ENCODE results near the gene ROR2.

Gene ROR2

DNA sequence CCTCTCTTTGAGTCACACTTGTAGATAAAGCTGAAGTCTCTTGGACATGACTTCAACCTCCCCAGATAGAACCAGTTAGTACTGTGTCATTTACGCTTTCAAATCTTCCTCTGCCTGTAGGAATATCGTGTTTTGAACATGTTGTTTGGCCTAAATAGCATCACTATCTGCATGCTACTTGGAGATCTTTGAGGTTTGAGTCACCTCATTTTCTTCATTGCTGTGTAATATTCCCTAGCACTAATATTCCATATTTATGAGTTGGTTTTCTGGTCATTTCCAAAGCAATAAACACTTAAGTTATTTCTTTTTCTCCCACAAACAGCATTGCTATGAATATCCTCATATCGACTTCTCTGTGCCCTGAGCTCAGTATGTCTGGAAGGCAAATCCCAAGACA lies 100.3 kb downstream of the ROR2 start:
- DNase-seq: no peak
- TF ChIP-seq GATA1 (IDR thresholded peaks at IDR 0.05; ENCODE audit: low read depth, low read length) (no peak), POLR2A (IDR thresholded peaks at IDR 0.05; ENCODE audit: low read length) (no peak)

DNA sequence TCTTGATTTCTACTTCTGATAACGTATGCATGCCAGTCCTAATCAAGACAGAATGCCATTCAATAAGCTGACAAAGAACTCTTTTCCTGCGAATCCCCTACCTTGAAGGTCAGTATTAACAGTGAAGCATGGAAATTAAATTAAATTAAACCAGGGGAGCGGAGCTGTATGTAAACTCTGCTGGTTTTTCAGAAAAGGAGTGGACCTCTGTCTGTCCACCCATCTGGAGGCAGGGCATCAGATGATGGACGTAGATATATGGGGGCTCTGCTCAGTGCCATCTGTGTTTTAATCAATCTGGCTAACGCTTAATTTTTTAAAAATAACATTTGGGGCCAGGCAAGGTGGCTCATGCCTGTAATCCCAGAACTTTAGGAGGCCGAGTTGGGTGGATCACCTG lies 101.9 kb downstream of the ROR2 start:
- TF ChIP-seq GATA1 (IDR thresholded peaks at IDR 0.05; ENCODE audit: low read depth, low read length): no peak
- no peak for TF ChIP-seq POLR2A (IDR thresholded peaks at IDR 0.05; ENCODE audit: low read length)
- DNase-seq: no peak

DNA sequence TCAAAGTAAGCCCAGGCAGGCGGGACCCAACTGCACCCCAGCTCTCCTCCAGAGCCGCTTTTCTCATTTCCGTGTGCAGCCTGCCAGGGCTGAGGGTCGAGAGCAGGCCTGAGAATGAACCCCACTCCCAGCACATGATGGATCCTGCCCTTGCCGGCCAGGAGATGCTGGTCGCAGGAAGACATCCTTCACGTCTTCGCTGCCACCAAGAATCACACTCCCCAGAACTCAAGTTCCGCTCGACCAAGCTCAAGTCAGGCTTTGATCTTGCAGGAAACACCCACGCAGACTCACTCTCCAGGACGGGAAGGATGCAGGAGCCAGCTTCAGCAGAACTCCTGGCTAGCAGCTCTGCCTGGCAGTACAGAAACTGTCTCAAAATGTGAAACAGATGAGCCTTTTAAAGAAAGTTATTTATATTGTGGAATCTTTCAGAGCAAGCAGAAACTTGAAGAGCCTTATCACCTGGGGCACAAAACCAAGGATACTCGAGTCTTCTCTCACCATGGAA lies 102.4 kb downstream of the ROR2 start:
- no peak for DNase-seq
- no peak for TF ChIP-seq POLR2A (IDR thresholded peaks at IDR 0.05; ENCODE audit: low read length)
- TF ChIP-seq GATA1 (IDR thresholded peaks at IDR 0.05; ENCODE audit: low read depth, low read length): no peak

DNA sequence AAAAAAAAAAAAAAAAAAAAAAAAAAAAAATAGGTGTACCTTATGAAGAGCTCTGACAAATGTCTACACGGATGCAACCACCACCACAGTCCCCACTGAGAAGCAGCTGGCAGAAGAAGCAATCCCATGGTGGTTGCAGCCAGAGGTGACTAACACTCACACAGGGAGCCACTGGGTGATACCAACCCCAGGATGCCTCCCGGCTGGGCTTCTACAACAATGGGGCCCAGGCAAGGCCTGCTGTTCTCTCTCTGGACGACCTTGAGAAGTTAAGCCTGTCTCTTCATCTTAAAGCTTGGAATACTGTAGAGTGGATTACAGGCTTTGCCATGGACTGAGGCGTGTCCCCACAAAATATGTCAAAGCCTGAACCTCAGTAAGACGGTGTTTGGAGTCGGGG lies 104.1 kb downstream of the ROR2 start:
- TF ChIP-seq POLR2A (IDR thresholded peaks at IDR 0.05; ENCODE audit: low read length) (no peak), GATA1 (IDR thresholded peaks at IDR 0.05; ENCODE audit: low read depth, low read length) (no peak)
- no peak for DNase-seq

DNA sequence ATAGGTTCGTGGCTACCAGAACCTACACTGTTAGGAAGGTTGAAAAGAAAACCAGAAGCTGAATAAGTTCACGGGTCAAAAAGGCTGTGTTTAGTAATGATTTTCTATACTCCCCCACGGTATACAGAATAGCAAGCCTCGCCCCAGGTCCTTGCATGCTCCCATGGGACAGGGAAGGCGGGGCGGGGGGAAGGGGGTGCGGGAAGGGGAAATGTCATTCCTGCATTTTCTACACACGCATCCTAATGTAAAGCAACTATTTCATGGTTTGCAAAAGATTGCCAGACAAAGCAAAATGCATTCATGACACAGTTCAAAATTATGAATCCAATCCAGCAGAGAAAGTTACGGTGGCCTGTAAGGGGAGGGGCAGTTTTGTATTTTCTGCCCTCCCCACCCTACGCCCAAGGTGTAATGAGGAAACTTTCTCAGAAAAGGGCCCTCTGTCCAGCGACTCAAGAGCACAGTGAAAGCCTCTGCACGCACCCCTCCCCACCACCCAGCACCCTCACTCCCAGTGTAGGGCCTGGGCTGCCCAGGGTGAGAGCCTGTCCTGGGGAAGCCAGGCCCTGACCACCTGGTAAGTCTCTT lies 105.2 kb downstream of the ROR2 start:
- no peak for DNase-seq
- TF ChIP-seq GATA1 (IDR thresholded peaks at IDR 0.05; ENCODE audit: low read depth, low read length) (no peak), POLR2A (IDR thresholded peaks at IDR 0.05; ENCODE audit: low read length) (no peak)

DNA sequence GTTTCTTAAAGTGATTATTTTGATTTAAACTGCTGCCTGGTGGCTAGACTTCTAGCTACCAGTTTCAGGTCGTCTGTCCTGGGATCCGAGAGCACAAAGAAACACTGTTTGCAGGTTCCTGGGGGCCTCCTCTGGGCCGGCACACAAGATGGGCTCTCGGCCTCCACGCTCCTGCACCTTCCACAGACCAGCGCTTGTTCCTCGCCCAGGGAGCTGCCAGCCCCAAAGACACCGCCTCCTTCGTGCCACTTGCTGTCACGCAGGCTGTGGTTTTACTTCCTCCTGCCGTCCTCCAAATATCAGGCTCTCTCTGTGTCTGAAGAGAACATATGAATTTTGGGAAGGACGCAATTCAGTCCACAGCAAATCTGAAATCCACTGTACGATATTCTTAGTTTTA lies 105.8 kb downstream of the ROR2 start:
- no peak for TF ChIP-seq GATA1 (IDR thresholded peaks at IDR 0.05; ENCODE audit: low read depth, low read length)
- TF ChIP-seq POLR2A (IDR thresholded peaks at IDR 0.05; ENCODE audit: low read length): no peak

DNA sequence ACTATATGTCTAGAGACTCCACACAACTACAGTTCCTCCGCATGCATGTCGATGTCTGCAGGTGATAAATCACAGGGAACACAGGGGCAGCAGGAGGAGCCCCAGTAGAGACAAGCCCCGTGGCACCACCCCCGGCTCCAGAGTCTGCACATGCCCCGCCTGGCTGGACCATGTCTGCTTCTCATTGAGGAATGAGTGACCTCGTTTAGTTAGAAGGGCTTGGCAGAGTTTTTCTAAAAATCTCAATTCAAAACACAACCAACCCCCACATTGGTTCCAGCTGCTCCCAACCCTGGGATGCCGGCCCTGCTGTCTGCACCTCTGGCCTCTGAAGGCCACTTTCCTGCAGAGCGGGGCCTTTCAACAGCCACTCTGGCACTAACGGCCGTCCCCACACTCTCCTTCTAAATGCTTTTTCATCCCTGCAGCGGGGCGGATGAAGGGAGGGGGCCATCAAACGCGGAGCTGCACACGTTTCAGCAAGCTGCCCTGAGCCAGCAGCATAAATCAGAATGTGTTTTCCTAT lies 106.3 kb downstream of the ROR2 start:
- TF ChIP-seq GATA1 (IDR thresholded peaks at IDR 0.05; ENCODE audit: low read depth, low read length): no peak
- no peak for TF ChIP-seq POLR2A (IDR thresholded peaks at IDR 0.05; ENCODE audit: low read length)
- DNase-seq: no peak

More for the DNA sequence above, 105.8 kb downstream of the ROR2 start:
- DNase-seq: no peak

DNA sequence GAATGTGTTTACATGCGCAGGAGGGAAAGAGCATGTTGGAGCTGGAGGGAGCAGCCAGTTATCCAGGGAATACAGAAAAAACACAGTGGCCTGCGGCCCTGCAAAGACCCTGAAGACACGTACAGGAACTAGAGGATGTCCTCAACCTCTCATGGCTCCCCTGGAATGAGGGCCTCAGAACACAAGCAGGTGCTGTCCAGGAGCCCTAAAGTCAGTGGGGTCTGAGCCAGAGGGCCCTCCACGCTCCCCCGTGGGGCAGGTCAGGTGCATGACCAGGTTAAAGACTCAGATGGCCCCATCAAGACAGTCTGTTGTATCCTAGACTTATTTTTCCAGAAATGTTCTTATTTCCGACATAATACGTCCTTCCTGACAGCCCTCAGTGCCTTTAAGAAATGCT lies 106.9 kb downstream of the ROR2 start:
- TF ChIP-seq GATA1 (IDR thresholded peaks at IDR 0.05; ENCODE audit: low read depth, low read length) (no peak), POLR2A (IDR thresholded peaks at IDR 0.05; ENCODE audit: low read length) (no peak)
- no peak for DNase-seq

DNA sequence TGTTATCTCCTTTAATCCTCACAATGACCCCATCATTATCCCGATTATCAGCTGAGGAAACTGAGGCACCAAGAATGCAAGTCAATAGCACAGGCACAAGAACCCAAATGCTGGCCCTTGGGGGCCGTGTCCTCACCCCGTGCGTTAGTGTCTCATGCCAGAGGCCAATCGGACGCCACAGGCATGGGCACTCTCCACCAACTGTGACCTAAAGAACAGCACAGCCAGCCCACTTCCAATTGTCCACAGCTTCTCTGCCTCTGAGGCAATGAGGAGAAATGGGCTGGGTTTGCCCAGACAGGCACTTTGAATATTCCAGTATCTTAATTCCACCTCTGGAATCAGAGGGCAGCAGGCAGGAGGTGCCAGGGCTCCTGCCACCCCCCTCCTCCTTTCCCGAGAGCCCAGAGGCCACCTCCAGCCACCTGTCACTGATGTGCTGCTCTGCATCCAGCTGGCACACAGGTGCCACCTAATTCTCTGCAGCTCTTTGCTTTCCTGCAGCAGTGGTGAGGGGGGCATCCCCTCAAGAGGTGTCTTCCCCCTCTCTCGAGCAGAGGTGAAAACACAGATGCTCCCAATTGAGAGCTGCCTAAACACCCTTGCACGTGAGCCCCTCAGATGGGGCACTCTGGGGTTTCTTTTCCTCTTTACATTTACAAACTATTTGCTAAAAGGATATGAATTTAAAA lies 107.5 kb downstream of the ROR2 start:
- TF ChIP-seq GATA1 (IDR thresholded peaks at IDR 0.05; ENCODE audit: low read depth, low read length): no peak
- no peak for TF ChIP-seq POLR2A (IDR thresholded peaks at IDR 0.05; ENCODE audit: low read length)
- no peak for DNase-seq

DNA sequence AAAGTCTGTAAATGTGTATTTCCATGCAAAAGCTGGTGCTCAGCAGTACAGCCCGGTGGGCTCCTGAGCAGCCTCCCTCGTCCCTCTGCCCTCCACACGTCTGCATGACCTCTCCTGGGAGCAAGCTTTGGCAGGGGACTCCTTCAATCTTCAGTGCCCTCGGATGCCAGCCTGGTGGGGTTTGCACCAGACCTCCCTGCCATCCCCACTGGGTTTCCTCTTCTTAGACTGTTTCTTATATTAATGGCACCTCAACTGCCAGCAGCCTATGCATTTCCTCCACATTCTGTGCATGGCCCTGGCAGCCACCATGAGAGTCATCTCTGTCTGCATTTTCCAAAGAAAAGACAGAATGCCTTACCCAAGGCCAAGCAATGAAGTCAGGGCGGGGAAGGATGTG lies 108.4 kb downstream of the ROR2 start:
- TF ChIP-seq GATA1 (IDR thresholded peaks at IDR 0.05; ENCODE audit: low read depth, low read length) (no peak), POLR2A (IDR thresholded peaks at IDR 0.05; ENCODE audit: low read length) (no peak)

DNA sequence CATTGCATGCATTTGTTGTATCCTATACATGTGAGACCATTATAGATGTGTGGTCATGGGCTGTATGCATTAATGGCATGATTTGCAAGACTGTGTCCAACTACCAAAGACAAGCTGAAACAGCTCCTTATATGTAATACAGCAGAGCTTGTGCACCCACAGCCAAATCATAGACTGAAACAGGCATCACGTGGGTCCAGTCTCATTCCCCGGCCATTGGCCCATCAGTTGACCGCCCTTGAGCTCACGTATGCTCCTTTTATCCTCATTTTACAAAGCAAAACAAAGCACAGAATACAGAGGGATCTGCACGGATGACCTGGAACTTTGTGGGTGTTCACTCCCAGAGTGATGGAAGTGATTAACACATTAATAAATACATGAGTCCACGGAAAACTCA lies 109.1 kb downstream of the ROR2 start:
- DNase-seq: no peak
- TF ChIP-seq GATA1 (IDR thresholded peaks at IDR 0.05; ENCODE audit: low read depth, low read length): no peak
- TF ChIP-seq POLR2A (IDR thresholded peaks at IDR 0.05; ENCODE audit: low read length): no peak

More for the DNA sequence above, 108.4 kb downstream of the ROR2 start:
- no peak for DNase-seq

DNA sequence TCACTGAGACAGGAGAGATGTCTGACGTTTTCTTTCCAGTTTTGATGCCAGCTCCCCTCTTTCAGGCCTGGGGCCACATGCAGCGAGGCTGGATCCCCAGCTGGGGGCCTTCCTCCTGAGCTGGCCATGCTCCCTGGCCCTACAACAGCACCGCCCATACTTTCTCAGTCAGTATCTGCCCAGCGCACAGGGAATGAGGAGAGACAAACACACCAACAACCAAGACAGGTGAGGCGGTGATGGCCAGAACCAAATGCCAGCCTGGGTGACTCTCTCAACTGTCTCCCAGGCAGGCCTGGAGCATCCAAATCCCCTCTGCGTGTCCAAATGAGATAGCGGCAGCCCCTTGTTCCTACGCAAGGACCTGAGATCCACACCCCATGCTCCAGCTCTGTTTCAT lies 109.6 kb downstream of the ROR2 start:
- TF ChIP-seq POLR2A (IDR thresholded peaks at IDR 0.05; ENCODE audit: low read length) (no peak), GATA1 (IDR thresholded peaks at IDR 0.05; ENCODE audit: low read depth, low read length) (no peak)
- no peak for DNase-seq

DNA sequence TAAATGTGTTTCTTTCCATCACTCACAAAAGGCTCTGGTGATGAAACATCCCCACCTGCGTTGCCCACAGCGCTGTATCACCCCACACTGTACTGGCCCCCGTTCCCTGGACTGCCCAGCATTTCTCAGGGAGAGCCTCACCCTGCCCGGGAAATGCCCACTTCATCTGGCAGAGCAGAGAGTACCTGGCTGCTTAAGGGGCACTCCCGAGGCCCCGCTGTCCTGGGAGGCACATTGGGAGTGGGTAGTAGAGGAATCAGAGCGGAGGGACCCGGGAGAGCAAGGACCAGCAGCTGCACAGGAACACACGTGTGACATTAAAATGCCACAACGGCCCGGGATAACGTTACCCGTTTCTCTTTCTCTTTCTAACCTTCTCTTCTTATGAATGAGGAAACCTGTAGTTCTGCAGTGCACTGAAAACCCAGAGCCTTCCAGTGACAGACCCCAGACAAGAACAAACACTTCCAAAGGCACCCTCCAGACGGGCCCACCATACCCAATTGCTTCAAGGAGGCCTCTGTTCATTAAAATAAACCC lies 110.0 kb downstream of the ROR2 start:
- TF ChIP-seq GATA1 (IDR thresholded peaks at IDR 0.05; ENCODE audit: low read depth, low read length): no peak
- TF ChIP-seq POLR2A (IDR thresholded peaks at IDR 0.05; ENCODE audit: low read length): no peak

DNA sequence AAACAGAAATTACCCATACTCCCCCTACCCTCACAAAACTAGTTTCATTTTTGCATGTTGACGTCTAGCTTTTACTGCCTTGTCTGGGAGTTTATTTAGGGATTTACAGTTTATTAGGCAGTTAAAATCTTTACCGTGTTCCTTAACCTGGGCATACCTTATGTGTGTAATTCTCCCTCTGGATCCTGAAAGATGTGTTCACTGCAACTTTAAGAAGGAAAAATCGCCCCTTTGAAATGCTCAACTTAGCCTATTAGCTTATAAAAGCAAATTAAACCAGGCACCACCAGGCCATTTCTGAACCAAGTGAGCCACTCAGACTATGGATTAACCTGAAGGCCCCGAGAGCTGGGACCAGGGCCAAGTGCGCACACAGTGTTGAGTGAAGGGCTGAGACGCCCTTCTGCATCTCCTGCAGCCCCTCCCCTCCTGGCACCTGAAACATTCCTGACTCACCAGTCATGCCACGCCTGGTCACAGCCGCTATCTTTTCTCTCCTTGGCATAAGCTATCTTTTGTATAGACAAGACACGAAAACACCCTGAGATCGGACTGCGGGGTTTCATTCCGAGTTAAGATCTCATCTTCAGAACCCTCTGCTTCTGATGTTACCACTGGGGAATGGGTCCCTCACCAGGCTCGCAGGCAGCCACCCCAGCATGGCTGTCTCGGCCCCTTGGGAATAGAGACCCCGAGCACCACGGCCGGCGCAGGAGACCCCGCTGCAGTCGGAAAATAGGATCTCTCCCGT lies 111.9 kb downstream of the ROR2 start:
- DNase-seq: peak; percentile 11 to 28
- TF ChIP-seq GATA1 (IDR thresholded peaks at IDR 0.05; ENCODE audit: low read depth, low read length): no peak
- TF ChIP-seq POLR2A (IDR thresholded peaks at IDR 0.05; ENCODE audit: low read length): no peak

More for the DNA sequence above, 110.0 kb downstream of the ROR2 start:
- DNase-seq: no peak
